Endothelial cell of umbilical vein (primary cell): ENCODE results near the gene NCK2. TPM values are rescaled to one million over a fixed set of nuclear protein-coding genes. Genes with fewer than 3 reads are reported as not detected.

ENCODE experiments used
- BruUV-seq: library from RNA; stranded (reverse); fragments of 400-500 nt; replicated peaks from 2 replicates; lab custom pipeline; 2021; lab: Mats Ljungman, UMichigan
- CTCF ChIA-PET: fragments of 300-600, 350-600 bp; sonication (Branson Sonifier 250); formaldehyde crosslinking; loops from one replicate; lab custom pipeline; 2021; ENCODE audit warnings: antibody characterized with exemption, inconsistent platforms; lab: Charles Lee
- POLR2A ChIA-PET: fragments of 300-600, 350-600 bp; sonication (Branson Sonifier 250); formaldehyde crosslinking; loops from one replicate; lab custom pipeline; 2021; ENCODE audit warnings: antibody characterized with exemption, inconsistent platforms; lab: Charles Lee
- DNase-seq: peaks from one replicate; pipeline ENCODE4 v3.0.0-alpha.2; 2011; ENCODE audit warnings: low read depth, low spot score
- FAIRE-seq: peaks from 2 replicates; lab custom pipeline; 2011; peaks lifted over from hg19 to GRCh38; lab: Jason Lieb, UNC
- H2AFZ ChIP-seq: 2 replicates; pipeline ENCODE4 v1.6.0; 2012; ENCODE audit warnings: low read depth, low read length, control low read depth, inconsistent platforms
- H3K27ac ChIP-seq: 2 replicates; pipeline ENCODE4 v1.5.1; 2011; ENCODE audit warnings: low read depth, mild to moderate bottlenecking, control low read depth, low read length, moderate library complexity; ENCODE audit not compliant: insufficient read depth
- H3K27me3 ChIP-seq, 2 experiments: 2 replicates each; pipeline versions ENCODE4 v1.6.0 to v1.6.1; 2011; ENCODE audit warnings: low read length in 2 of 2, mixed read lengths in 1 of 2; ENCODE audit not compliant: control insufficient read depth in 2 of 2, insufficient read depth in 2 of 2
- H3K36me3 ChIP-seq, 2 experiments: 2 replicates in 1 of 2; 3 replicates in 1 of 2; pipeline ENCODE4 v1.5.1; 2011; ENCODE audit warnings: low read length in 2 of 2, mild to moderate bottlenecking in 1 of 2, moderate library complexity in 1 of 2; ENCODE audit not compliant: control insufficient read depth in 2 of 2, insufficient read depth in 2 of 2; ENCODE audit errors: extremely low read depth in 1 of 2
- H3K4me1 ChIP-seq: 3 replicates; pipeline ENCODE4 v1.5.1; 2011; ENCODE audit warnings: mild to moderate bottlenecking, low read length; ENCODE audit not compliant: control insufficient read depth, insufficient read depth; ENCODE audit errors: extremely low read depth
- H3K4me2 ChIP-seq: 2 replicates; pipeline ENCODE4 v1.6.1; 2011; ENCODE audit warnings: low read length, control low read depth, mixed read lengths; ENCODE audit not compliant: insufficient read depth
- H3K4me3 ChIP-seq, 3 experiments: fragments of 200-600 bp in 1 of 3; sonication (generic), shearing (Covaris generic) in 1 of 3; replicated peaks in 1 of 3; 2 replicates each; pipeline ENCODE4 v1.5.1; 2011 to 2016; ENCODE audit warnings: control low read depth in 3 of 3, low read length in 3 of 3, mild to moderate bottlenecking in 2 of 3, inconsistent platforms in 1 of 3, low read depth in 1 of 3, moderate library complexity in 1 of 3; ENCODE audit not compliant: insufficient read depth in 1 of 3
- H3K79me2 ChIP-seq: 2 replicates; pipeline ENCODE4 v1.6.0; 2012; ENCODE audit warnings: low read length, inconsistent platforms; ENCODE audit not compliant: control insufficient read depth, insufficient read depth
- H3K9ac ChIP-seq: replicated peaks from 2 replicates; pipeline ENCODE3; 2011; ENCODE audit warnings: low read length, control low read depth; ENCODE audit not compliant: insufficient read depth; ENCODE audit errors: extremely low read depth
- H3K9me1 ChIP-seq: replicated peaks from 3 replicates; pipeline ENCODE4 v1.6.0; 2011; ENCODE audit warnings: mild to moderate bottlenecking, low read length; ENCODE audit not compliant: control insufficient read depth, insufficient read depth; ENCODE audit errors: extremely low read depth
- H3K9me3 ChIP-seq: replicated peaks from 2 replicates; pipeline ENCODE4 v1.5.1; 2012; ENCODE audit warnings: low read length, inconsistent platforms; ENCODE audit not compliant: control insufficient read depth, insufficient read depth
- H4K20me1 ChIP-seq: replicated peaks from 2 replicates; pipeline ENCODE3; 2011; ENCODE audit warnings: mild to moderate bottlenecking, low read length; ENCODE audit not compliant: control insufficient read depth, insufficient read depth; ENCODE audit errors: extremely low read depth
- CTCF ChIP-seq, 2 donors: IDR thresholded peaks; 1 replicate in 1 of 2; 2 replicates in 1 of 2; pipeline ENCODE4 v1.5.1; 2011; ENCODE audit warnings: low read length in 2 of 2, mild to moderate bottlenecking in 2 of 2, moderate library complexity in 2 of 2, control low read depth in 1 of 2, inconsistent platforms in 1 of 2, low read depth in 1 of 2; ENCODE audit not compliant: insufficient read depth in 1 of 2; ENCODE audit errors: extremely low read depth in 1 of 2
- EZH2 ChIP-seq: IDR thresholded peaks from 2 replicates; pipeline ENCODE4 v1.6.1; 2012; ENCODE audit warnings: borderline replicate concordance, low read depth, mild to moderate bottlenecking, moderate library complexity, low read length, inconsistent platforms; ENCODE audit not compliant: severe bottlenecking
- FOS ChIP-seq: IDR thresholded peaks from 2 replicates; pipeline ENCODE4 v1.6.1; 2011; ENCODE audit warnings: mild to moderate bottlenecking, low read length, moderate library complexity, borderline replicate concordance; ENCODE audit not compliant: insufficient read depth
- GATA2 ChIP-seq: IDR thresholded peaks from 2 replicates; pipeline ENCODE4 v1.7.0; 2011; ENCODE audit warnings: low read depth, mild to moderate bottlenecking, moderate library complexity, mixed read lengths, low read length; ENCODE audit not compliant: insufficient read length, insufficient read depth
- JUN ChIP-seq: IDR thresholded peaks from 2 replicates; pipeline ENCODE4 v1.6.1; 2011; ENCODE audit warnings: borderline replicate concordance, low read depth; ENCODE audit not compliant: insufficient read length, insufficient read depth
- MAX ChIP-seq: IDR thresholded peaks from 2 replicates; pipeline ENCODE4 v1.6.1; 2011; ENCODE audit not compliant: insufficient read depth, insufficient read length
- MYC ChIP-seq: IDR thresholded peaks from one replicate; pipeline ENCODE4 v1.6.1; 2011; ENCODE audit warnings: mild to moderate bottlenecking, low read depth, low read length
- POLR2A ChIP-seq: IDR thresholded peaks from 2 replicates; pipeline ENCODE4 v1.6.1; 2012; ENCODE audit warnings: low read depth, mild to moderate bottlenecking, control low read depth, low read length
- POLR2AphosphoS5 ChIP-seq: IDR thresholded peaks from 2 replicates; pipeline ENCODE4 v1.6.1; 2012; ENCODE audit warnings: low read depth, mild to moderate bottlenecking, control low read depth, low read length, moderate library complexity; ENCODE audit not compliant: insufficient read depth
- dilution Hi-C: fragments of 300-500 bp; cut with MboI; formaldehyde crosslinking; loops from one replicate; pipeline ENCODE4 v1.15.0; 2019; ENCODE audit warnings: low sequenced_read_pairs; ENCODE audit not compliant: extremely low pct_ligation_motif_present
- intact Hi-C: fragments of 100-400 bp; cut with micrococcal nuclease; formaldehyde crosslinking; loops from one replicate; pipeline ENCODE4 v1.10.0; 2022
- polyA plus RNA-seq, 4 experiments: library from polyadenylated mRNA; depleted of rRNA in 3 of 4; stranded (reverse) in 3 of 4; unstranded in 1 of 4; fragments of >200 nt; gene quantifications; 2 replicates each; pipeline versions ENCODE4 v1.2.1 to v1.2.3, GENCODE V29; 2011 to 2012; ENCODE audit warnings: missing spikeins in 1 of 4
- total RNA-seq: library from RNA; stranded (reverse); gene quantifications from 2 replicates; pipeline ENCODE4 v1.2.3, GENCODE V29; 2021

NCK2 gene
- total and polyA plus RNA-seq, 2 donors (not counting 3 experiments of a cell fraction or from before 2014, with no cell fraction given) = 23.8 to 39.1 TPM

- BruUV-seq = no TSS peak
- POLR2A ChIA-PET = no interaction called here
- no peak overlapping the region for H3K9ac ChIP-seq
- dilution Hi-C loops = no loop called here
- no peak overlapping the region for H2AFZ ChIP-seq
- H3K79me2 ChIP-seq = peaks cover 77% of the 10 kb centered on the region
- DNase-seq = no peak
- no peak overlapping the region for H3K4me3 ChIP-seq
- no peak for FAIRE-seq
- H3K9me3 ChIP-seq = no peaks in the 10 kb centered on the region
- H4K20me1 ChIP-seq = peaks cover 3% of the 10 kb centered on the region
- no peak for TF ChIP-seq JUN
- TF ChIP-seq CTCF (IDR thresholded peaks at IDR 0.05; ENCODE audit: extremely low read depth in 1 of 2, insufficient read depth in 1 of 2, low read depth in 1 of 2, low read length in 2 of 2) = no peak
- TF ChIP-seq POLR2A = no peak
- TF ChIP-seq FOS = no peak
- no peak for TF ChIP-seq POLR2AphosphoS5
- TF ChIP-seq EZH2 = no peak
- no peak for TF ChIP-seq MYC
- TF ChIP-seq MAX = no peak
- TF ChIP-seq GATA2 = no peak
- peaks cover 6% of the 10 kb centered on the region for H3K4me1 ChIP-seq
- intact Hi-C loops = no loop called here
- no peaks in the 10 kb centered on the region for H3K36me3 ChIP-seq
- H3K4me2 ChIP-seq = no peak overlapping the region
- no peaks in the 10 kb centered on the region for H3K9me1 ChIP-seq
- H3K27ac ChIP-seq = no peak overlapping the region
- no peaks in the 10 kb centered on the region for H3K27me3 ChIP-seq
- CTCF ChIA-PET = interaction anchor here (1.1 to 1.6 kb wide), 3 partner anchors 8 to 24 kb away, joined by 3 to 6 read pairs (median 4); no protein-coding TSS in a partner anchor
Measured at GRCh38 chr2:105754994-105755393, 10.3 kb downstream of the NCK2 start.
